HG03442 (cell line): ENCODE data around the gene RFLNA.

ENCODE experiments used
- ATAC-seq: cut with Tn5 transposase; IDR thresholded peaks from one replicate; pipeline ENCODE4 v1.9.1; 2021; ENCODE audit warnings: mild to moderate bottlenecking, moderate library complexity; ENCODE audit not compliant: unreplicated experiment

The RFLNA gene

GRCh38 chr12:124302807-124303578, 8.1 kb downstream of the RFLNA start:
- ATAC-seq: no peak

- no peak for ATAC-seq
Observed at GRCh38 chr12:124303579-124304313, 8.9 kb downstream of the RFLNA start.

DNA sequence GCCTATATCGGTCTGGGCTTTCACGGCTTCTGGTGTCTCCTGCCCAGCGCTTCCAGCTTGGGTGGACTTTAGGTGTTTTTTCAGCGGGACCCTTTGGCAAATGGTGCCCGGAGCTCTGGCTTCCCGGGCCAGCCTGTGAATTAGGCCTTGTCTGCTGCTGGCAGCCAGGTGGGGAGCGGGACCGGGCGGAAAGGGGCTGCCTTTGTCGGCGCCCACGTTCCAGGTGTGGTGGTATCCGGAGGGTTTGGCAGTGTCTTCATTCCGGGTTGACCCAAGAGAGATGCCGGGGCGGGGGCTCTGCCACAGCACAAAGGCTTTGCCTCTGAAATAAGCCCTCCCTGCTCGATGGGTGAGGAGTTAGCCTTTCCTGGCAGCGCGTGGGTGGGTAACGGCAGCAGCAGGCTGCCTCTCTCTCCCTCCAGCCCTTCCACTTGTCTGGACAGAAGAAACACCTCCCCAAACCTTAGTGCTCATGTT, 9.5 kb downstream of the RFLNA start:
- no peak for ATAC-seq

GRCh38 chr12:124305136-124305535, 10.2 kb downstream of the RFLNA start:
- ATAC-seq: no peak

DNA sequence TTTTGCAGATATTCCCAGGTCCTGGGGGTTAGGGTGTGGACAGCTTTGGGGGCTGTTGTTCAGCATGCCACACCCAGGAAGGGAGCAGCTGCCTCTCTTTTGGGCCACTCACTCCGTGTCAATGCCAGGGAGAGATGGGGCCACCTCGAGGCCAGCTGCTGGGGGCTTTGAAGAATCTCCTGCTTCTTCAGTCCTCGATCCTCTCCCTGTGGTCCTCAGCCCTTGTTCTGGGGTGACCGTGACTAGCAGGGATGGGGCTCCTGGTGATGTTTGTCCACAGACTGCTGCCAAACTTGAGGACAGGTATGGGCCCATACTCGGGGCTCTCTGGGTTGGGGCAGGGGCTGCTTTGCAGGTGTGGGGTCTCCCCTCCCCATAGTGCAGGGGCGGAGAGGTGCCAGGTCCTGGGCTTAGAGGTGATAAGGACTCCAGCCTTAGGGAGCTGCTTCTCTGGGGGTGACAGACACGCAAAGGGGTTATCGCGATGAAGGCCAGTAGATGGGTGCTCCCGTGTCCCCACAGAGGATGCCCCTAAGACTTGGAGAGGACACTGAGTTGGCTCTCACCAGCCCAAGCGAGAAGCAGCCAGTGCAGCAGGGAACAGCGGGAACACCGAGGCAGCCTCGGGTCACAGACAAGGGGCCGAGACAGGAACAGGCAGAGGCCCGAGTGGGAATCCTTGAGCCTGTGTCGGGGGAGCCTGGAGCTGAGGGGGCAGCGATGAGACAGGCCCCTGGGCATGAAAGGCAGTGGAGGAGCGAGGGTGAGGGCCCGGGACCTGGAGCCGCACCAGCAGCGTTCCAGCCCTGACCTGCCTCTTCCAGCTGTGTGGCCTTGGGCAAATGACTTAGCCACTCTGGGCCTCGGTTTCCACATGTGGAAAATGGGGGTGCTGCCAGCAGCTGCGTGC, 11.1 kb downstream of the RFLNA start:
- no peak for ATAC-seq

DNA sequence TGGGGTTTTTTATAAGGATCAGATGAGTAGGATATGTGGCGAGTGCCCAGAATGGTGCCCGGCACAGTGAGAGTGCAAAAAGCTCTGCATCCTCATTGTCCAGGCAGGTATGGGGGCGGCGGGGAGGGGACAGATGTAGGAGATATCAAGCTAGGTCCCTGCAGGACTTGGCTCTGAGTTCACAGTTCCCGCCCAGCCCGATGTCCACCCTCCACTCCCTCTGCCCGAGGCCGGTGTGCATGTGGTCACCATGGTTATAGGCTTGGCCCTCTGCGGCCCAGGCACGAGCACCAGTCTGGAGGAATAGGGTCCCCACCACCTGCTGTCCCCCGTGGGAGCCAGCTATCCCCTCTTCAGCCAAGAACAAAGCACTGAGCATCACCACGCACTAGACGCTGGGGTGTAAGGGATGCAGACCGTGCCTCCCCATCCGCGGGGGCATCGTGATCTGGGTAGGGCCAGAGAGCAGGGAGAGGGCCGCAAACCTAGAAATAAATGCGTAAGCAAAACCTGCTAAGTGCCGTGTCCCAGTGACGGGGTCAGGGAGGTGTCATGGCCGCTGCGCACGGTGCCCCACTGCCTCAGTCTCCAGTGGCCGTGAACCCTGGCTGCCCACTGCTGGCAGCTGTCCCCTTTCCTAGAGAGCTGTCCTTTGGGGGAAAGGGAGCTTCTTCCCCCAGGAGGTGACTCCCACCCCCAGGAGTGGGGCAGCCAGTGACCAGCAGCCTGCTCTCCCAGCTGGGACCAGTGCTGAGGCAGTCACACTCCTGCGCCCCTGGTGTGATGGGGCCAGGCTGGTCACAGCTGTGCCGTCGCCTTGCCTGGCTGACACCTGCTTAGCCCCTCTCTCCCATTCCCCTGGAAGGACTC, 12.0 kb downstream of the RFLNA start:
- no peak for ATAC-seq

GRCh38 chr12:124307556-124307825, 12.6 kb downstream of the RFLNA start:
- no peak for ATAC-seq

- no peak for ATAC-seq
Observed at GRCh38 chr12:124308741-124309140, 13.8 kb downstream of the RFLNA start.

GRCh38 chr12:124309231-124309630, 14.3 kb downstream of the RFLNA start:
- ATAC-seq: no peak

- ATAC-seq: no peak
Observed at GRCh38 chr12:124309744-124310143, 14.9 kb downstream of the RFLNA start.

DNA sequence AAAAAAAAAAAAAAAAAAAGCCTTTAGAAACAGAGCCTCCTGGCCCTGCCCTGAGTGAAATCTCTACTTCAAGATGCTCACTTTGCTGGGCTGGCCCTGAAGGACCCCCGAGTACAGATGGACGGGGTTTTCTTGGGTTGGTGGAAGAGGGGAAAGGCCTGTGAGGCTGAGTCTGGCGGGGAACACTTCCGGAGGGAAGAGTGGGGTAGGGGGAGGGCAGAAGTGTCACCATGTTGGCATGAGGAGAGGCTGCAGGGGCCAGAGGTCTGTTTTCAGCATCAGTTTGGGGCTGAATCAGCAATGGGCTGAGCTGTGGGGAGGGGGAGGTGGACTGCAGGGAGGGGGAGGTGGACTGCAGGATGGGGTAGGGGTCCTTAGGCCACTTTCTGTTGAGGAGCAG, 15.3 kb downstream of the RFLNA start:
- no peak for ATAC-seq

GRCh38 chr12:124310785-124311184, 15.9 kb downstream of the RFLNA start:
- ATAC-seq: no peak

- ATAC-seq: no peak
Observed at GRCh38 chr12:124311292-124312109, 16.6 kb downstream of the RFLNA start.

DNA sequence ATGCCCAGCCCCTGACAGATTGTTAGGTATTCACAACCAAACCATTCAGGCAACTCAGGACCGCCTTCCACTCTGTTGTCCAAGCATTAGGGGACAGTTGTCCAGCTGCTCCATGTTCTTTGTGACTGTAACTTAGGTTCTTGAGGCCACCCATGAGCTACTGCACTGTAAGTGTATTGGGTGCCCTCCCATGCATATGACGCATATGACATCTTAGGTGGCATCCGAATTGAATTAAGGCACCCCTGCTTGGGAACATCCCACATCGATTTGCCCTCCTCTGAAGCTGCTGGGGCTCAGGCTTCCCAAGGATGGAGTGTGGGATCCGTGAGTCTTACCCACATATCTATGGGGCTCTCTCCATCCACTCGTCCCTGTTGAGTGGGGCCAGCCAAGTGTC, 17.7 kb downstream of the RFLNA start:
- ATAC-seq: no peak

DNA sequence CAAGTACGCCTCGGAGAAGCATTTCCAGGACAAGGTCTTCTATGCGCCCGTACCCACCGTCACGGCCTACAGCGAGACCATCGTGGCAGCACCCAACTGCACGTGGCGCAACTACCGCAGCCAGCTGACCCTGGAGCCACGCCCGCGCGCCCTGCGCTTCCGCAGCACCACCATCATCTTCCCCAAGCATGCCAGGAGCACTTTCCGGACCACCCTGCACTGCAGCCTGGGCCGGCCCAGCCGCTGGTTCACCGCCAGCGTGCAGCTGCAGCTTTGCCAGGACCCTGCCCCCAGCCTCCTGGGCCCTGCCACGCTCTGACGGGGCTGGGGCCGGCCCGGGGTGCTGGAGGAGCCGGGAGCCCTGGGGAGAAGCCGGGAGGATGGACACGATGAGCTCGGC, 19.3 kb downstream of the RFLNA start:
- no peak for ATAC-seq

DNA sequence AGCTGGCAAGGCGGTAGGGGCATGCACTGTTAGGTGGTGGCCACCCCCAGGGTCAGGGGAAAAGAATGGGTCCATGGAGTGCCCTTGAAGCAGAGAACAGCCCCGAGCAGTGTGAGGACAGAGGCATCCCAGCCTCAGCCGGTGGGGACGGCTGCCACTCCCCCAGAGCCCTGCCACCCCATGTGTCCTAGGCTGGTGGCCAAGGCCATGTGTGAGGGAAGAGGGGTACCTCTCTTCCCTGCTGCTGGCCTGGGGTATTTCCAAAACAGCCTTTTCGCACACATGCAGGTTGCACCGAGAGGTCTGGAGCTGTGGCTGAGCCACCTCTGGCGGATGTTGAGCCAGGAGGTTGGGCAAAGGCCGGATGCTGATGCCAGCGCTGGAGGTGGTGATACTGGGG, 19.9 kb downstream of the RFLNA start:
- no peak for ATAC-seq

- no peak for ATAC-seq
Observed at GRCh38 chr12:124315372-124316044, 20.6 kb downstream of the RFLNA start.

- ATAC-seq: no peak
Observed at GRCh38 chr12:124316257-124316900, 21.5 kb downstream of the RFLNA start.

GRCh38 chr12:124317400-124317799, 22.5 kb downstream of the RFLNA start:
- ATAC-seq: no peak
